ENCODE measurements around the gene TIMP2. TPM values are rescaled to one million over a fixed set of nuclear protein-coding genes. Genes with fewer than 3 reads are reported as not detected.

Gene TIMP2
- total and polyA plus RNA-seq, 2 of the 13 experiments (the other 11 are each of a cell fraction or from before 2014, with no cell fraction given), result 3.8 to 8.5 TPM

GRCh38 chr17:78900816-78901215, 24.4 kb downstream of the TIMP2 start:
- no peak overlapping the region for H3K4me2 ChIP-seq (ENCODE audit: low read depth, low read length)
- ChIA-PET POLR2A (no interaction called here), CTCF (ENCODE audit: low intra/inter-chr PET ratio, low total read pairs) (no interaction called here)
- H3K27ac ChIP-seq (ENCODE audit: extremely low read length, insufficient read depth, low read length), result no peak overlapping the region
- no peaks in the 10 kb centered on the region for H4K20me1 ChIP-seq (ENCODE audit: insufficient read depth, low read length)
- intact Hi-C loops (cut with micrococcal nuclease; ENCODE audit: unreplicated experiment), result no loop called here
- ATAC-seq (no peak), FAIRE-seq (no peak), DNase-seq (ENCODE audit: low spot score) (no peak)
- H3K36me3 ChIP-seq (replicated peaks in 1 of 2; ENCODE audit: control insufficient read depth in 1 of 2, insufficient read depth in 2 of 2, low read length in 2 of 2), result no peaks in the 10 kb centered on the region; a peak in 3 of 5 replicates
- no TSS peak for BruUV-seq (replicated peaks)
- H3K4me3 ChIP-seq (replicated peaks in 1 of 3; ENCODE audit: insufficient read depth in 1 of 3, low read depth in 2 of 3, low read length in 3 of 3), result no peak overlapping the region
- WGBS (ENCODE audit: low lambda C conversion rate), result 91% methylated on average over 29 of the region's 29 CpGs
- no peak for TF ChIP-seq ATM (IDR thresholded peaks at IDR 0.05; ENCODE audit: borderline replicate concordance)
- TF ChIP-seq LBX2 (CRISPR knock-in tag; IDR thresholded peaks at IDR 0.05; ENCODE audit: borderline replicate concordance), result no peak
- no peak for TF ChIP-seq SATB2 (CRISPR knock-in tag; IDR thresholded peaks at IDR 0.05)
- TF ChIP-seq, protein P1, sequence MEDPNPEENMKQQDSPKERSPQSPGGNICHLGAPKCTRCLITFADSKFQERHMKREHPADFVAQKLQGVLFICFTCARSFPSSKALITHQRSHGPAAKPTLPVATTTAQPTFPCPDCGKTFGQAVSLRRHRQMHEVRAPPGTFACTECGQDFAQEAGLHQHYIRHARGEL (CRISPR knock-in tag; IDR thresholded peaks at IDR 0.05), result no peak
- TF ChIP-seq GPN1 (CRISPR knock-in tag; IDR thresholded peaks at IDR 0.05; ENCODE audit: borderline replicate concordance), result no peak
- no peak for TF ChIP-seq ZNF703 (CRISPR knock-in tag; IDR thresholded peaks at IDR 0.05; ENCODE audit: borderline replicate concordance)
- TF ChIP-seq E2F5 (CRISPR knock-in tag; conservative IDR thresholded peaks at IDR 0.05), result no peak
- no peak overlapping the region for H3K9ac ChIP-seq (ENCODE audit: insufficient read depth, low read depth, low read length)
- H3K4me1 ChIP-seq (ENCODE audit: insufficient read depth, low read length), result peaks cover 11% of the 10 kb centered on the region
- in situ Hi-C loops (cut with HindIII; ENCODE audit: extremely low pct_ligation_motif_present, low pct_unique_long_range_greater_than_20kb), result no loop called here
- no peak overlapping the region for H2AFZ ChIP-seq (ENCODE audit: low read length)
- no peaks in the 10 kb centered on the region for H3K79me2 ChIP-seq (ENCODE audit: insufficient read depth, low read length)
- no peaks in the 10 kb centered on the region for H3K9me3 ChIP-seq (ENCODE audit: low read length)
- no peaks in the 10 kb centered on the region for H3K27me3 ChIP-seq (ENCODE audit: control insufficient read depth in 1 of 2, insufficient read depth in 2 of 2, low read length in 2 of 2)
